Activated CD8-positive, alpha-beta T cell treated with anti-CD3 and anti-CD28 coated beads for 36 hours (primary cell): ENCODE measurements around the gene SIGLEC12. TPM values are rescaled to one million over a fixed set of nuclear protein-coding genes. Genes with fewer than 3 reads are reported as not detected.

Experiments
- ATAC-seq: fragments of 200-7000 bp; cut with Tn5 transposase; one replicate; pipeline ENCODE4 v1.10.0; 2021; ENCODE audit warnings: mild to moderate bottlenecking, moderate library complexity
- CTCF ChIA-PET: fragments of 350-600 bp; sonication (Branson Sonifier 250); formaldehyde crosslinking; loops from one replicate; lab custom pipeline; 2021; ENCODE audit warnings: antibody characterized with exemption; lab: Charles Lee
- POLR2A ChIA-PET: fragments of 350-600 bp; sonication (Branson Sonifier 250); formaldehyde crosslinking; loops from one replicate; lab custom pipeline; 2021; ENCODE audit warnings: antibody characterized with exemption; lab: Charles Lee
- DNase-seq: peaks from one replicate; pipeline ENCODE4 v3.0.0-alpha.2; 2020
- H3K27ac Mint-ChIP-seq: one replicate; pipeline ENCODE4 v1.8.0; 2021; ENCODE audit warnings: mild to moderate bottlenecking, mixed read lengths
- H3K27me3 Mint-ChIP-seq: one replicate; pipeline ENCODE4 v1.8.0; 2021; ENCODE audit warnings: mixed read lengths
- H3K36me3 Mint-ChIP-seq: one replicate; pipeline ENCODE4 v1.8.0; 2021; ENCODE audit warnings: low read depth, mixed read lengths
- H3K4me1 Mint-ChIP-seq: one replicate; pipeline ENCODE4 v1.8.0; 2021; ENCODE audit warnings: low read depth, mixed read lengths
- H3K4me3 Mint-ChIP-seq: one replicate; pipeline ENCODE4 v1.8.0; 2021; ENCODE audit warnings: mild to moderate bottlenecking, moderate library complexity, mixed read lengths
- H3K9me3 Mint-ChIP-seq: one replicate; pipeline ENCODE4 v1.8.0; 2021; ENCODE audit warnings: mixed read lengths
- intact Hi-C: fragments of 100-400 bp; cut with micrococcal nuclease; formaldehyde crosslinking; loops from one replicate; pipeline ENCODE4 v1.10.0; 2022
- total RNA-seq, 2 experiments: library from RNA; stranded (reverse); gene quantifications; one replicate each; pipeline ENCODE4 v1.2.3, GENCODE V29; 2021
- TF ChIP-seq, protein P1 (sequence below): fragments of 200-600 bp; IDR thresholded peaks from one replicate; pipeline ENCODE4 v1.8.0; 2022; ENCODE audit warnings: antibody characterized with exemption, mild to moderate bottlenecking

Gene SIGLEC12
- total RNA-seq, 2 experiments from 2014 or later, result 0.34 to 0.43 TPM

DNA sequence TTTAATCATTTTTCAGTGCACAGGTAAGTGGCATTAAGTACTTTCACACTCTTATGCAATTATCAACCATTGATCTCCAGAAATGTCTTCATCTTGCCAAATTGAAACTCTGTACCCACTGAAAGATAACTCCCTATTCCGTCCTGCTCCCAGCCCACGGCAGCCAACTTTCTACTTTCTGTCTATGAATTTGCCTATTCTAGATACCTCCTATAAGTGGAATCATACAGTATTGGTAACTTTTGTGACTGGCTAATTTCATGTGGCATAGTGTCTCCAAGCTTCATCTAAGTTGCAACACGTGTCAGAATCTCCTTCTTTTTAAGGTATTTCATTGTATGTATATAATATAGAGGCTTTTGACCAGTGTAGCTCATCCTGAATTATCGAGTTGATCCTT lies 29.0 kb downstream of the SIGLEC12 start:
- Mint-ChIP-seq H3K27me3 (peaks cover 11% of the 10 kb centered on the region), H3K27ac (no peak overlapping the region), H3K4me3 (no peak overlapping the region), H3K4me1 (peaks cover 24% of the 10 kb centered on the region), H3K36me3 (no peaks in the 10 kb centered on the region), H3K9me3 (no peaks in the 10 kb centered on the region)
- ChIA-PET POLR2A (interaction anchor here (1.3 kb wide), 1 partner anchor 41 kb away, joined by 3 read pairs; no protein-coding TSS in a partner anchor), CTCF (interaction anchor here (0.6 to 6.9 kb wide), 49 partner anchors 9 to 306 kb away, joined by 3 to 114 read pairs (median 4); partner anchors contain the start of genes CLDND2 and VSIG10L)
- intact Hi-C loops, result loop anchor here (5.0 kb wide), 1 partner anchor 40 kb away; no protein-coding TSS in a partner anchor
- DNase-seq (no peak), ATAC-seq (peak; percentile 27)
- TF ChIP-seq, protein P1, sequence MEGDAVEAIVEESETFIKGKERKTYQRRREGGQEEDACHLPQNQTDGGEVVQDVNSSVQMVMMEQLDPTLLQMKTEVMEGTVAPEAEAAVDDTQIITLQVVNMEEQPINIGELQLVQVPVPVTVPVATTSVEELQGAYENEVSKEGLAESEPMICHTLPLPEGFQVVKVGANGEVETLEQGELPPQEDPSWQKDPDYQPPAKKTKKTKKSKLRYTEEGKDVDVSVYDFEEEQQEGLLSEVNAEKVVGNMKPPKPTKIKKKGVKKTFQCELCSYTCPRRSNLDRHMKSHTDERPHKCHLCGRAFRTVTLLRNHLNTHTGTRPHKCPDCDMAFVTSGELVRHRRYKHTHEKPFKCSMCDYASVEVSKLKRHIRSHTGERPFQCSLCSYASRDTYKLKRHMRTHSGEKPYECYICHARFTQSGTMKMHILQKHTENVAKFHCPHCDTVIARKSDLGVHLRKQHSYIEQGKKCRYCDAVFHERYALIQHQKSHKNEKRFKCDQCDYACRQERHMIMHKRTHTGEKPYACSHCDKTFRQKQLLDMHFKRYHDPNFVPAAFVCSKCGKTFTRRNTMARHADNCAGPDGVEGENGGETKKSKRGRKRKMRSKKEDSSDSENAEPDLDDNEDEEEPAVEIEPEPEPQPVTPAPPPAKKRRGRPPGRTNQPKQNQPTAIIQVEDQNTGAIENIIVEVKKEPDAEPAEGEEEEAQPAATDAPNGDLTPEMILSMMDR, result no peak

DNA sequence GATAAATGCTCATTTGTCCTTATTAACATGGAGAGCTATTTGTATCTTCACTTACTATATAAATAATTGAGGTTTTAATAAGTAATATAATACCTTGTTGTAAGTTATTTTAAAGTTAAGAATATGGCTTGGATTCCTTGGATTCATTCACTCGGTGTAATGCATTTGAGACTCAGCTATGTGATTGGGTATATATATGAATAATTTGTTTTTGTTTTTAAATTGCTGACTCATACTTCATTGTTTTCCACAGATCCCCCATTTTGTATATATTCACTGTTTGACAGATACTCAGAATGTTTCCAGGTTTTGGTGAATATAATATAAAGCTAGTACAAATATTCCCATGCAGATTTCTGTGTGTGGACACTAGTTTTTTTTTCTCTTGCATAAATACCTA lies 30.1 kb downstream of the SIGLEC12 start:
- intact Hi-C loops, result loop anchor here (5.0 kb wide), 1 partner anchor 41 kb away; no protein-coding TSS in a partner anchor
- DNase-seq (no peak), ATAC-seq (no peak)
- no peak overlapping the region for H3K4me3 Mint-ChIP-seq
- H3K4me1 Mint-ChIP-seq, result peaks cover 28% of the 10 kb centered on the region
- no peak overlapping the region for H3K27ac Mint-ChIP-seq
- TF ChIP-seq, protein P1, result no peak
- peaks cover 21% of the 10 kb centered on the region for H3K27me3 Mint-ChIP-seq
- POLR2A ChIA-PET, result no interaction called here
- H3K36me3 Mint-ChIP-seq, result no peaks in the 10 kb centered on the region
- no peaks in the 10 kb centered on the region for H3K9me3 Mint-ChIP-seq
- CTCF ChIA-PET, result interaction anchor here (0.7 to 6.9 kb wide), 10 partner anchors 10 to 754 kb away, joined by 3 to 114 read pairs (median 4); no protein-coding TSS in a partner anchor

DNA sequence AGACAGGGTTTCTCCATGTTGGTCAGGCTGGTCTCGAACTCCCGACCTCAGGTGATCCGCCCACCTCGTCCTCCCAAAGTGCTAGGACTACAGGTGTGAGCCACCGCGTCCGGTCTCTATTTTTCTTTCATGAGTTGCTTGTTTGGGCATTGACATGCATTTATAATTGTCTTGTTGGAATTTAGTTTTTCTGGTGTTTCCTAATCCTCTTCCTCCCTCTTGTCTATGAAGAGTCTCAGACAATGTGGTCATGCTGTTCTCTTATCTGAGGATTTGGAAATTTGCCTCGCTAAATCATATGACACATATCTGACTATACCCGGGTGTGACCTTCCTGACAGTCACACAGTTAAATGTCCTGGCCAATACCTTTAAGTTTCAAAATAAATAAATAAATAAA lies 30.6 kb downstream of the SIGLEC12 start:
- ChIA-PET POLR2A (no interaction called here), CTCF (interaction anchor here (0.7 to 6.9 kb wide), 8 partner anchors 9 to 754 kb away, joined by 3 to 114 read pairs (median 4); no protein-coding TSS in a partner anchor)
- no peaks in the 10 kb centered on the region for H3K36me3 Mint-ChIP-seq
- TF ChIP-seq, protein P1, result no peak
- peaks cover 24% of the 10 kb centered on the region for H3K27me3 Mint-ChIP-seq
- peaks cover 30% of the 10 kb centered on the region for H3K4me1 Mint-ChIP-seq
- intact Hi-C loops, result loop anchor here (5.0 kb wide), 1 partner anchor 41 kb away; no protein-coding TSS in a partner anchor
- H3K9me3 Mint-ChIP-seq, result no peaks in the 10 kb centered on the region
- H3K27ac Mint-ChIP-seq, result no peak overlapping the region
- DNase-seq (no peak), ATAC-seq (no peak)
- no peak overlapping the region for H3K4me3 Mint-ChIP-seq

- no peak overlapping the region for H3K4me3 Mint-ChIP-seq
- POLR2A ChIA-PET, result no interaction called here
- no peaks in the 10 kb centered on the region for H3K9me3 Mint-ChIP-seq
- DNase-seq, result no peak
- no peaks in the 10 kb centered on the region for H3K36me3 Mint-ChIP-seq
- TF ChIP-seq, protein P1, result no peak
- ATAC-seq, result no peak
- no peak overlapping the region for H3K27ac Mint-ChIP-seq
- peaks cover 31% of the 10 kb centered on the region for H3K27me3 Mint-ChIP-seq
- CTCF ChIA-PET, result interaction anchor here (0.9 to 1.9 kb wide), 3 partner anchors 15 to 192 kb away, joined by 3 to 7 read pairs (median 6); no protein-coding TSS in a partner anchor
- intact Hi-C loops, result loop anchor here (5.0 kb wide), 1 partner anchor 43 kb away; no protein-coding TSS in a partner anchor
- H3K4me1 Mint-ChIP-seq, result peaks cover 28% of the 10 kb centered on the region
Observed at GRCh38 chr19:51469629-51470028, 32.0 kb downstream of the SIGLEC12 start.

GRCh38 chr19:51469162-51469561 lies 32.4 kb downstream of the SIGLEC12 start:
- no peak for DNase-seq
- peaks cover 35% of the 10 kb centered on the region for H3K27me3 Mint-ChIP-seq

More at GRCh38 chr19:51469162-51469561, 32.4 kb downstream of the SIGLEC12 start:
- Mint-ChIP-seq H3K9me3 (no peaks in the 10 kb centered on the region), H3K36me3 (no peaks in the 10 kb centered on the region), H3K4me3 (no peak overlapping the region), H3K27ac (no peak overlapping the region), H3K4me1 (peaks cover 30% of the 10 kb centered on the region)
- CTCF ChIA-PET, result interaction anchor here (0.9 to 3.4 kb wide), 5 partner anchors 15 to 192 kb away, joined by 3 to 19 read pairs (median 7); no protein-coding TSS in a partner anchor
- TF ChIP-seq, protein P1, result no peak
- ATAC-seq, result no peak
- POLR2A ChIA-PET, result no interaction called here
- intact Hi-C loops, result no loop called here
